Effector memory CD8-positive, alpha-beta T cell (primary cell): ENCODE results near the gene SCAF4.
"Not testable (repeated sequence)": the region's sequence is repeated elsewhere in the genome, so short reads cannot be mapped to it uniquely, and the experiment has no call there.

Source experiments
- ATAC-seq: fragments of 150-1000 bp; cut with Tn5 transposase; replicated peaks from 2 replicates; pipeline ENCODE4 v1.10.0; 2021; ENCODE audit warnings: mild to moderate bottlenecking, moderate library complexity
- DNase-seq, 3 experiments: peaks; one replicate each; pipeline ENCODE4 v3.0.0; 2021
- H3K27ac Mint-ChIP-seq, 2 donors: one replicate each; pipeline ENCODE4 v1.8.0; 2022; ENCODE audit warnings: mild to moderate bottlenecking in 2 of 2, mixed read lengths in 2 of 2, moderate library complexity in 2 of 2
- H3K27me3 Mint-ChIP-seq, 2 donors: one replicate each; pipeline ENCODE4 v1.8.0; 2022; ENCODE audit warnings: mixed read lengths in 2 of 2
- H3K36me3 Mint-ChIP-seq: one replicate; pipeline ENCODE4 v1.8.0; 2022; ENCODE audit warnings: mild to moderate bottlenecking, moderate library complexity, mixed read lengths; ENCODE audit not compliant: insufficient read depth
- H3K4me1 Mint-ChIP-seq, 2 donors: one replicate each; pipeline ENCODE4 v1.8.0; 2022; ENCODE audit warnings: low read depth in 2 of 2, mixed read lengths in 2 of 2
- H3K4me3 Mint-ChIP-seq, 2 donors: one replicate each; pipeline ENCODE4 v1.8.0; 2022; ENCODE audit warnings: mild to moderate bottlenecking in 2 of 2, mixed read lengths in 2 of 2, moderate library complexity in 2 of 2
- H3K9me3 Mint-ChIP-seq, 2 donors: one replicate each; pipeline ENCODE4 v1.8.0; 2022; ENCODE audit warnings: mixed read lengths in 2 of 2
- total RNA-seq, 9 experiments: gene quantifications; one replicate each; lab custom pipeline; 2026; lab: John Stamatoyannopoulos, UW

The SCAF4 gene
- total RNA-seq = 32.7 to 71.0 (median 43.2) reads per million in 9 experiments

GRCh38 chr21:31731857-31732596, at the start of gene SCAF4:
Gene SCAF4 (minus strand): TSS chr21:31732118. CDS start chr21:31731692, 426 bp downstream.
- H3K27me3 Mint-ChIP-seq = no peaks in the 10 kb centered on the region
- H3K36me3 Mint-ChIP-seq = peaks cover 3% of the 10 kb centered on the region
- H3K4me1 Mint-ChIP-seq = peaks cover 3 to 9% of the 10 kb centered on the region in 2 donors
- no peaks in the 10 kb centered on the region for H3K9me3 Mint-ChIP-seq
- ATAC-seq (peak; percentile 80), DNase-seq (peak; percentile 52 to 64 (median 57))
- H3K27ac Mint-ChIP-seq = peak within 1 kb of the TSS; percentile 56 to 81
- peak within 1 kb of the TSS in 1 of 2 donors; percentile 72 for H3K4me3 Mint-ChIP-seq

DNA sequence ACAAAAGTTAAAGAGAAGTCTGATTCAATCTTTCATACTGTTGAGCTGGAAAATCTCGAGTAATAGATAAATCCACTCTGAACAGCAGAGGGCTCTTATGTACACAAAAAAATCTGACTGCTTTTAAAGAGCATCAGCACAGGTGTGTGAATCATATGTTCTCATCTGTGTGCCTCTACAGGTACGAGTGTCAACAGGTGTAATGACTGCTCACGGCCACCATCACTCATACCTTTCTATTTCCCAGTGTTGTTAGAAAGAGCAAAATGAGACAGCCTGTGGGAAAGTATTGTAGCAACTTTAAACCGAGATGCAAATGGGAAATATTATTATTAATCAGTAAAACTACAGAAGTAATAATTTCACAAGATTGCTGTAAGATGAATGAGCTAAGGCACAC, 49.0 kb upstream of the SCAF4 start:
- Mint-ChIP-seq H3K4me3 (no peak overlapping the region), H3K27me3 (peaks cover 16 to 22% of the 10 kb centered on the region in 2 donors), H3K4me1 (peaks cover 0 to 3% of the 10 kb centered on the region in 2 donors), H3K36me3 (peaks cover 3% of the 10 kb centered on the region), H3K27ac (no peak overlapping the region), H3K9me3 (peaks cover 0 to 2% of the 10 kb centered on the region in 2 donors)
- ATAC-seq (no peak), DNase-seq (no peak)

DNA sequence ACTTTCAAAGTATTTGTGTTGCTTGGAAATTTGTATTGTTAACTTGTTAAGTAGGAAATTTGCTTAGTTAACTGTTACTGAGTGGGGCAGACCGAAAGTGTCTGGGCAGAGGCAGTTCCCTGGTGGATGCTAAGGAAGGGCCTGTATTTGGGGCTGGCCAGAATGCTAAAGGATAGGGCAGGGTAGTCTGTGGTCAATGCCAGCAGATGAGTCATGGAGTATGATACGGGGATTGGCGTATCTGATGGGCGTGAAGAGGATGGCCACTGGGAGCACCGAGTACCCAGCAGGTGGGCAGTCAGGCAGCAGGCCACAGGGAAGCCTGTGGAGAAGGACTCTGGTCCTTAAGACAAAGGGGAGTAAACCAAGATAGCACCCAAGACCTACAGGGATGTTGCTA, 46.6 kb upstream of the SCAF4 start:
- H3K9me3 Mint-ChIP-seq = no peaks in the 10 kb centered on the region
- H3K27ac Mint-ChIP-seq = no peak overlapping the region
- H3K4me1 Mint-ChIP-seq = no peaks in the 10 kb centered on the region
- no peak overlapping the region for H3K4me3 Mint-ChIP-seq
- ATAC-seq (no peak), DNase-seq (no peak)
- peaks cover 16 to 22% of the 10 kb centered on the region in 2 donors for H3K27me3 Mint-ChIP-seq
- H3K36me3 Mint-ChIP-seq = peaks cover 3% of the 10 kb centered on the region

GRCh38 chr21:31777857-31778256, 45.9 kb upstream of the SCAF4 start:
- peaks cover 16% of the 10 kb centered on the region in 2 donors for H3K27me3 Mint-ChIP-seq
- ATAC-seq (no peak), DNase-seq (no peak)
- no peaks in the 10 kb centered on the region for H3K9me3 Mint-ChIP-seq
- no peaks in the 10 kb centered on the region for H3K4me1 Mint-ChIP-seq
- no peak overlapping the region for H3K27ac Mint-ChIP-seq
- no peaks in the 10 kb centered on the region for H3K36me3 Mint-ChIP-seq
- no peak overlapping the region for H3K4me3 Mint-ChIP-seq

DNA sequence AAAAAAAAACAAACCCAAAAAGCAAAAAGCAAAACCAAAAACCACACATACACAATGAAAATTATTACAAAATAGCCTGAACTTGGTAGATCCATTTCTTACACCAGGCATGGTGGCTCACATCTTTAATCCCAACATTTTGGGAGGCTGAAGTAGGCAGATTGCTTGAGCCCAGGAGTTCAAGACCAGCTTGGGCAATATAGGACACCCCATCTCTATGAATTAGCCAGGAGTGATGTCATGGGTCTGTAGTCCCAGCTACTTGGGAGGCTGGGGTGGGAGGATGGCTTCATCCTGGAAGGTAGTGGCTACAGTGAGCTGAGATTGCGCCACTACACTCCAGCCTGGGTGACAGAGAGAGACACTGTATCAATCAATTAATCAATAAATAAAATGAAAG, 42.1 kb upstream of the SCAF4 start:
- H3K36me3 Mint-ChIP-seq = no peaks in the 10 kb centered on the region
- ATAC-seq (no peak), DNase-seq (no peak)
- no peaks in the 10 kb centered on the region for H3K4me1 Mint-ChIP-seq
- no peaks in the 10 kb centered on the region for H3K9me3 Mint-ChIP-seq
- no peak overlapping the region for H3K27ac Mint-ChIP-seq
- H3K27me3 Mint-ChIP-seq = peaks cover 0 to 7% of the 10 kb centered on the region in 2 donors
- no peak overlapping the region for H3K4me3 Mint-ChIP-seq

DNA sequence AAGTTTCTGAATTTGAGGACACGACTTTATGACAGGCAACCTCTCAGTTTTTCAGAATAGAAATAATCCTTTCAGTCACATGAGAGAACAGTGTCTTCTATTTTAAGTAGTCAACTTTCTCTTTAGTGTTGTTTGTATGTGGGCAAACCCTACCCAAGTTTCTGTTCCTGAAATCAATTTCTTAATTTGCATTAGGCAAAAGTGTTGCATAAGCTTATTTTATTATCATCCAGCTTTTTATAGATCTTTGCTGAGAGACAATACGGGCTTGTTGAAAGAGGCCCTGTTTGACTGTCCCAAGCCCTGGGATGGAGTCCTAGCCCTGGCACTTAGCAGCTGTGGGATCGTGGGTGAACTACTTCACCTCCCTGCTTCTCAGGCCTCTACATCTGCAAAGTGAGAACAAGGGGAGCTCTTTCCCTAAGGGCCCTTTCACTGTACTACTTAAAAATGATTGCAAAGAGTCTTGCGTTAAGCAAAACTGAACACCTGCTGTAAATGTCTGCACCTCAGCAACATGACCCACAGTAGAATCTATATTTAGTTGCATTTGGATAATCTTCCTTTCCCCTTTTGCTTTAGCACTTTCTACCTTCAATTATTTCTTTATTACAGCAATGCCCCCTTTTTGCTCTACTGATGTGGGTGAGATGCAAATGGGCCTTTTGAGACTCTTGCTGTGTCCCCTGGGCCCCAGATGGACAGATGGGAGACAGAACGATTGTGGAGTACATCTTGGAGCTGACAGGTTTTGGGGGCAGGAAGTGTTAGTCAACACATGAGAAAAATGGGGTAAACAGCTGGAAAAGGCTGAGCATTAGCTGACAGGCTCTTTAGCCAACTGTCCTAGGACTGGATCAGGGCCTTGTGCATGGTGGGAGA, 41.0 kb upstream of the SCAF4 start:
- peaks cover 0 to 2% of the 10 kb centered on the region in 2 donors for H3K9me3 Mint-ChIP-seq
- no peak overlapping the region for H3K27ac Mint-ChIP-seq
- H3K27me3 Mint-ChIP-seq = no peaks in the 10 kb centered on the region
- no peak overlapping the region for H3K4me3 Mint-ChIP-seq
- H3K4me1 Mint-ChIP-seq = no peaks in the 10 kb centered on the region
- no peaks in the 10 kb centered on the region for H3K36me3 Mint-ChIP-seq
- DNase-seq (no peak), ATAC-seq (peak; percentile 22)

DNA sequence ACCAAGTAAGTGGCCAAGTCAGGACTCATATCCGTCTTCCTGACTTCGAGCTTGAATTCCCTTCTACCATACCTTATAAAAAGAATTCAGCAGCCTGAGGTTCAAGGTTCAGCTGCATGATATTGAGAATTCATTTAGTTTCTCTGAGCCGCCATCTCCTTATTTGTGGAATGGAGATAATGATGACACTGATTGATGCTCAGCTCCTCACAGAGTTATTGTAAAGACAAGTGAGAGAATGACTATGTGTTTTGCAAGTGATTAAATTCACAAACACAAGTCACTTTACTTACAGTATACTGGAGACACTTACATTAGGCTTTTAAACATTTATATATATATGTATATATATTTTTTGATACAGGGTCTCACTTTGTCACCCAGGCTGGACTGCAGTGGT, 39.8 kb upstream of the SCAF4 start:
- Mint-ChIP-seq H3K27ac (no peak overlapping the region), H3K4me3 (no peak overlapping the region), H3K27me3 (no peaks in the 10 kb centered on the region), H3K9me3 (peaks cover 0 to 2% of the 10 kb centered on the region in 2 donors), H3K36me3 (no peaks in the 10 kb centered on the region), H3K4me1 (no peaks in the 10 kb centered on the region)
- DNase-seq = no peak
- ATAC-seq = no peak

DNA sequence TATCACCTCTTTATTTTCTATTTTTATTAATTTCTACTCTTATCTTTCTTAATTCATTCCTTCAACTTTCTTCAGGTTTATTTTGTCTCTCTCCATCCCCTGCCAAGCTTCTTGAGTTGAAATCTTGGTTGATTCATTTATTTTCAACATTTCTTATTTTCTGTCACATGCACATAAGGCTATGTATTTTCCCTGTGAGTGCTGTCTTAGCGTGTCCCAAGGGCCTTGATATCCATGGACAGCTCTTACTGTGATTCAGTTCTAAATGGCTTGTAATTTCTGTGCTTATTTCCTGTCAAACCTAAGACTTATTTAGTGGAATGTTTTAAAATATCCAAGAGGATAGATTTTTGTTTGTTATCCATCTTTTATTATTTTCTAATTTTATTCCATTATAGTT, 36.8 kb upstream of the SCAF4 start:
- no peak overlapping the region for H3K4me3 Mint-ChIP-seq
- no peaks in the 10 kb centered on the region for H3K4me1 Mint-ChIP-seq
- H3K27ac Mint-ChIP-seq = no peak overlapping the region
- peaks cover 0 to 2% of the 10 kb centered on the region in 2 donors for H3K9me3 Mint-ChIP-seq
- no peaks in the 10 kb centered on the region for H3K36me3 Mint-ChIP-seq
- no peak for ATAC-seq
- H3K27me3 Mint-ChIP-seq = peaks cover under 1 to 3% of the 10 kb centered on the region in 2 donors
- DNase-seq = no peak

DNA sequence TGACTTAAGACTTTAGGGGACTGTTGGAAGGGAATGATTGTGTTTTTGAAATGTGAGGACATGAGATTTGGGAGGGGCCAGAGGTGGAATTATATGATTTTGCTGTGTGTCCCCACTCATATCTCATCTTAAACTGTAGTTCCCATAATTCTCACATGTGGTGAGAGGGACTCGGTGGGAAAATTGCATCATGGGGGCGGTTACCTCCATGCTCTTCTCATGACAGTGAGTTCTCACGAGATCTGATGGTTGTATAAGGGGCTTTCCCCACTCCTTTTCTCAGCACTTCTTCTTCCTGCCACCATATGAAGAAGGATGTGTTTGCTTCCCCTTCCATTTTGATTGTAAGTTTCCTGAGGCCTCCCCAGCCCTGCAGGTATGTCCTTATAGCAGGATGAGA, 35.0 kb upstream of the SCAF4 start:
- Mint-ChIP-seq H3K4me1 (no peaks in the 10 kb centered on the region), H3K27ac (no peak overlapping the region), H3K4me3 (no peak overlapping the region), H3K27me3 (peaks cover 13 to 21% of the 10 kb centered on the region in 2 donors), H3K36me3 (no peaks in the 10 kb centered on the region), H3K9me3 (peaks cover 0 to 2% of the 10 kb centered on the region in 2 donors)
- no peak for ATAC-seq
- DNase-seq = no peak

DNA sequence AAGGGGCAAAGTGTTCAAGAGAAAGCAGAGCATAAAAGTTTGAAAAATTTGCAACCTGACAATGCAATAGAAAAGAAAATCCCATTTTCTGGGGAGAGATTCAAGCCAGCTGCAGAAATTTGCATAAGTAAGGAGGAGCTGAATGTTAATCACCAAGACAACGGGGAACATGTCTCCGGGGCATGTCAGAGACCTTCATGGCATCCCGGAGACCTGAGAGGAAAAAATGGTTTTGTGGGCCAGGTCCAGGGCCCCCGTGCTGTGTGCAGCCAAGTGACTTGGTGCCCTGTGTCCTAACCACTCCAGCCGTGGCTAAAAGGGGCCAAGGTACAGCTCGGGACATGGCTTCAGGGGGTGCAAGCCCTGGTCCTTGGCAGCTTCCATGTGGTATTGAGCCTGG, 33.9 kb upstream of the SCAF4 start:
- H3K9me3 Mint-ChIP-seq, ATAC-seq, DNase-seq, H3K27ac Mint-ChIP-seq, H3K36me3 Mint-ChIP-seq, H3K4me3 Mint-ChIP-seq, H3K4me1 Mint-ChIP-seq: not testable (repeated sequence)
- H3K27me3 Mint-ChIP-seq = peaks cover 19 to 31% of the 10 kb centered on the region in 2 donors

DNA sequence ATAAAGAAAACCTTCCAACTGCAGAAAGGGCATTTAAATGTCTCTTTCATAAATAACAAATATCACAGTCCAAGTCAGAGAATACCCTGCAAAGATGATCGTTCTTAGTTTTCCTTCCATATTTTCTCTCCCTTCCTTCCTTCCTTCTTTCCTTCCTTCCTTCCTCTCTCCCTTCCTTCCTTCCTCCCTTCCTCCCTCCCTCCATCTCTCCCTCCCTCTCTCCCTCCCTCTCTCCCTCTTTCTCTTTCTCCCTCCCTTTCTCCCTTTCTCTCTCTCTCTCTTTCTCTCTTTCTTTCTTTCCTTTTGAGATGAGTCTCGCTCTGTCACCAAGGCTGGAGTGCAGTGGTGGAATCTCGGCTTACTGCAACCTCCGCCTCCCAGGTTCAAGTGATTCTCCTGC, 29.0 kb upstream of the SCAF4 start:
- Mint-ChIP-seq H3K4me1 (no peaks in the 10 kb centered on the region), H3K9me3 (no peaks in the 10 kb centered on the region), H3K27ac (no peak overlapping the region), H3K4me3 (no peak overlapping the region), H3K36me3 (no peaks in the 10 kb centered on the region), H3K27me3 (peaks cover 28 to 41% of the 10 kb centered on the region in 2 donors)
- DNase-seq (no peak), ATAC-seq (no peak)

GRCh38 chr21:31756787-31757186, 24.9 kb upstream of the SCAF4 start:
- H3K9me3 Mint-ChIP-seq = no peaks in the 10 kb centered on the region
- no peak overlapping the region for H3K4me3 Mint-ChIP-seq
- H3K4me1 Mint-ChIP-seq = no peaks in the 10 kb centered on the region
- ATAC-seq (no peak), DNase-seq (no peak)
- H3K27me3 Mint-ChIP-seq = peaks cover 15 to 21% of the 10 kb centered on the region in 2 donors
- H3K27ac Mint-ChIP-seq = no peak overlapping the region
- no peaks in the 10 kb centered on the region for H3K36me3 Mint-ChIP-seq

GRCh38 chr21:31755027-31755426, 23.1 kb upstream of the SCAF4 start:
- Mint-ChIP-seq H3K36me3 (no peaks in the 10 kb centered on the region), H3K4me3 (no peak overlapping the region), H3K4me1 (no peaks in the 10 kb centered on the region), H3K9me3 (no peaks in the 10 kb centered on the region), H3K27me3 (peaks cover 5 to 9% of the 10 kb centered on the region in 2 donors), H3K27ac (no peak overlapping the region)
- ATAC-seq = no peak
- no peak for DNase-seq

DNA sequence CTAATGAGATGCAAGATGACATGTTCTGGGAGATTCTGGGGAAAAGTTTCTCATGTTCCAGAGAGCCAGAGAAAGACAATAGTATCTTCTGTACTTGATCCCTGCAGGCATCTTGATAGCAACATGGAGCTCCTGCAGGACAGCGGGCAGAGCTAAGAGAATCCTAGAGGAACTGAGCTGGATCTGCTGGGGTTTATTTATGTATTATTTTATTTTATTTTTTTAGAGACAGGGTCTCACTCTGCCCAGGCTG, 22.7 kb upstream of the SCAF4 start:
- Mint-ChIP-seq H3K36me3 (no peaks in the 10 kb centered on the region), H3K4me1 (no peaks in the 10 kb centered on the region), H3K4me3 (no peak overlapping the region), H3K27ac (no peak overlapping the region), H3K27me3 (peaks cover 3 to 12% of the 10 kb centered on the region in 2 donors), H3K9me3 (no peaks in the 10 kb centered on the region)
- ATAC-seq = no peak
- no peak for DNase-seq
